Astrocyte (in vitro differentiated cells and primary cell): ENCODE measurements around the gene GUCY2C.

Experiments
- EZH2 ChIP-seq: IDR thresholded peaks from 2 replicates; pipeline ENCODE4 v1.6.1; 2012; ENCODE audit warnings: mild to moderate bottlenecking, low read length, inconsistent platforms; ENCODE audit not compliant: insufficient read depth
- TF ChIP-seq, protein P1 (sequence below): IDR thresholded peaks from 2 replicates; pipeline ENCODE4 v1.5.1; 2011; ENCODE audit warnings: low read depth, mild to moderate bottlenecking, inconsistent platforms, low read length, moderate library complexity; ENCODE audit not compliant: insufficient read depth

DNA sequence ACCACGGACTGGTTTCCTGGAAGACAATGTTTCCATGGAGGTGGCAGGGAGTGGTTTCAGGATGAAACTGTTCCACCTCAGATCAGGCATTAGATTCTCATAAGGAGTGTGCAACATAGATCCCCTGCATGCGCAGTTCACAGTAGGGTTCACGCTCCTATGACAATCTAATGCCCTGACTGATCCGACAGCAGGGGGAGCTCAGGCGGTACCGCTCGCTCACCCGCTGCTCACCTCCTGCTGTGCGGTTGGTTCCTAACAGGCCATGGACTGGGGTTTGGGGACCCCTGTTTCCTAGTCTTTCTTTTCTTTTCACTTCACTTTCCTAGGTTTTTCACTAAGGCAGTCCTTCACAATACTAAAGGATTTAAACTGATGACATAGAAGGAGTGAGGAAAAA is 39.6 kb downstream of the GUCY2C start:
- TF ChIP-seq EZH2, result no peak
- TF ChIP-seq, protein P1, sequence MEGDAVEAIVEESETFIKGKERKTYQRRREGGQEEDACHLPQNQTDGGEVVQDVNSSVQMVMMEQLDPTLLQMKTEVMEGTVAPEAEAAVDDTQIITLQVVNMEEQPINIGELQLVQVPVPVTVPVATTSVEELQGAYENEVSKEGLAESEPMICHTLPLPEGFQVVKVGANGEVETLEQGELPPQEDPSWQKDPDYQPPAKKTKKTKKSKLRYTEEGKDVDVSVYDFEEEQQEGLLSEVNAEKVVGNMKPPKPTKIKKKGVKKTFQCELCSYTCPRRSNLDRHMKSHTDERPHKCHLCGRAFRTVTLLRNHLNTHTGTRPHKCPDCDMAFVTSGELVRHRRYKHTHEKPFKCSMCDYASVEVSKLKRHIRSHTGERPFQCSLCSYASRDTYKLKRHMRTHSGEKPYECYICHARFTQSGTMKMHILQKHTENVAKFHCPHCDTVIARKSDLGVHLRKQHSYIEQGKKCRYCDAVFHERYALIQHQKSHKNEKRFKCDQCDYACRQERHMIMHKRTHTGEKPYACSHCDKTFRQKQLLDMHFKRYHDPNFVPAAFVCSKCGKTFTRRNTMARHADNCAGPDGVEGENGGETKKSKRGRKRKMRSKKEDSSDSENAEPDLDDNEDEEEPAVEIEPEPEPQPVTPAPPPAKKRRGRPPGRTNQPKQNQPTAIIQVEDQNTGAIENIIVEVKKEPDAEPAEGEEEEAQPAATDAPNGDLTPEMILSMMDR, result no peak
